ENCODE results near the gene GPR183. TPM values are rescaled to one million over a fixed set of nuclear protein-coding genes. Genes with fewer than 3 reads are reported as not detected.
A peak's percentile ranks its signal among the peaks of the same experiment; 100 is the strongest.

GPR183 gene
- total and polyA plus RNA-seq, 10 of the 15 experiments (the other 5 are each of a cell fraction or from before 2014, with no cell fraction given), result 134 to 669 (median 225) TPM

DNA sequence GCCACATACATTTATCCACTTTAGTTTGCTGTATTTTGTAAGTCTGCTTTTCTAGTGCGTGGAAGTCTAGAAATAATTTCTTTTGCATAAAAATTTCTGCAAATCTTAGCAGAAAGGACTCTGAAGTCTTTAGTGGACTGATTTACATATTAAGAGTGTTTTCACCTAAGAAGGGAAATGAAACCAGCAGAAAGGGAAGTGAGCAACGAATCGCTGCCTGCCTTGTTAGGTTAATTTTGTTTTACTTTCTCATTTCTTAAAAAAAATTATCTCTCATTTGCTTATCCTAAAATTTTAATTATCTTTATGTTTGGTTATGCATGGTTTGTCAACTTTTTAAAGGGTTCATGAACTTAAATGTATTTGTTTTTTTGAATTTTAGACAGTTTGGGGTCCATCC, 48.3 kb downstream of the GPR183 start (continued):
- TF ChIP-seq EP300 (IDR thresholded peaks at IDR 0.05; ENCODE audit: borderline replicate concordance in 1 of 2, control insufficient read depth in 1 of 2, low read depth in 2 of 2, low read length in 2 of 2) (peak; percentile 50 to 90; a peak in 3 of 4 replicates), PAX5 (IDR thresholded peaks at IDR 0.05; ENCODE audit: borderline replicate concordance, low read depth, low read length) (peak; percentile 76), MEF2A (IDR thresholded peaks at IDR 0.05; ENCODE audit: insufficient read depth, low read depth, low read length) (peak; percentile 82; the same call in 1 of the 2 replicates), CBFB (IDR thresholded peaks at IDR 0.05; ENCODE audit: low read depth) (0 out of 2 replicates have a peak, but pooled peaks have one; percentile 24), CTCF (IDR thresholded peaks at IDR 0.05 in 2 of 3, conservative IDR thresholded peaks at IDR 0.05 in 1 of 3; ENCODE audit: control insufficient read depth in 2 of 3, extremely low read depth in 1 of 3, insufficient read depth in 1 of 3, low read depth in 3 of 3, low read length in 3 of 3) (no peak), MTA3 (IDR thresholded peaks at IDR 0.05; ENCODE audit: borderline replicate concordance, low read length) (peak; percentile 34; the same call in 1 of the 2 replicates), TCF7 (IDR thresholded peaks at IDR 0.05; ENCODE audit: borderline replicate concordance) (peak; percentile 43; the same call in 1 of the 2 replicates), SKIL (IDR thresholded peaks at IDR 0.05; ENCODE audit: low read depth, poor library complexity, severe bottlenecking) (no peak), FOXM1 (IDR thresholded peaks at IDR 0.05; ENCODE audit: low read depth, low read length) (no peak), RAD21 (IDR thresholded peaks at IDR 0.05; ENCODE audit: insufficient read depth, low read depth, low read length) (no peak), IKZF2 (IDR thresholded peaks at IDR 0.05) (no peak), HDAC6 (IDR thresholded peaks at IDR 0.05; ENCODE audit: unreplicated experiment) (no peak), SREBF2 (IDR thresholded peaks at IDR 0.05; ENCODE audit: low read length) (no peak), NFYB (IDR thresholded peaks at IDR 0.05; ENCODE audit: insufficient read depth, low read depth, low read length) (0 out of 2 replicates have a peak, but pooled peaks have one; percentile 17)
- TF ChIP-seq, protein P1, sequence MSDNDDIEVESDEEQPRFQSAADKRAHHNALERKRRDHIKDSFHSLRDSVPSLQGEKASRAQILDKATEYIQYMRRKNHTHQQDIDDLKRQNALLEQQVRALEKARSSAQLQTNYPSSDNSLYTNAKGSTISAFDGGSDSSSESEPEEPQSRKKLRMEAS (IDR thresholded peaks at IDR 0.05; ENCODE audit: low read depth, low read length), result no peak
- TF ChIP-seq, protein P2, sequence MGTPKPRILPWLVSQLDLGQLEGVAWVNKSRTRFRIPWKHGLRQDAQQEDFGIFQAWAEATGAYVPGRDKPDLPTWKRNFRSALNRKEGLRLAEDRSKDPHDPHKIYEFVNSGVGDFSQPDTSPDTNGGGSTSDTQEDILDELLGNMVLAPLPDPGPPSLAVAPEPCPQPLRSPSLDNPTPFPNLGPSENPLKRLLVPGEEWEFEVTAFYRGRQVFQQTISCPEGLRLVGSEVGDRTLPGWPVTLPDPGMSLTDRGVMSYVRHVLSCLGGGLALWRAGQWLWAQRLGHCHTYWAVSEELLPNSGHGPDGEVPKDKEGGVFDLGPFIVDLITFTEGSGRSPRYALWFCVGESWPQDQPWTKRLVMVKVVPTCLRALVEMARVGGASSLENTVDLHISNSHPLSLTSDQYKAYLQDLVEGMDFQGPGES (IDR thresholded peaks at IDR 0.05), result no peak
- TF ChIP-seq, protein P3, sequence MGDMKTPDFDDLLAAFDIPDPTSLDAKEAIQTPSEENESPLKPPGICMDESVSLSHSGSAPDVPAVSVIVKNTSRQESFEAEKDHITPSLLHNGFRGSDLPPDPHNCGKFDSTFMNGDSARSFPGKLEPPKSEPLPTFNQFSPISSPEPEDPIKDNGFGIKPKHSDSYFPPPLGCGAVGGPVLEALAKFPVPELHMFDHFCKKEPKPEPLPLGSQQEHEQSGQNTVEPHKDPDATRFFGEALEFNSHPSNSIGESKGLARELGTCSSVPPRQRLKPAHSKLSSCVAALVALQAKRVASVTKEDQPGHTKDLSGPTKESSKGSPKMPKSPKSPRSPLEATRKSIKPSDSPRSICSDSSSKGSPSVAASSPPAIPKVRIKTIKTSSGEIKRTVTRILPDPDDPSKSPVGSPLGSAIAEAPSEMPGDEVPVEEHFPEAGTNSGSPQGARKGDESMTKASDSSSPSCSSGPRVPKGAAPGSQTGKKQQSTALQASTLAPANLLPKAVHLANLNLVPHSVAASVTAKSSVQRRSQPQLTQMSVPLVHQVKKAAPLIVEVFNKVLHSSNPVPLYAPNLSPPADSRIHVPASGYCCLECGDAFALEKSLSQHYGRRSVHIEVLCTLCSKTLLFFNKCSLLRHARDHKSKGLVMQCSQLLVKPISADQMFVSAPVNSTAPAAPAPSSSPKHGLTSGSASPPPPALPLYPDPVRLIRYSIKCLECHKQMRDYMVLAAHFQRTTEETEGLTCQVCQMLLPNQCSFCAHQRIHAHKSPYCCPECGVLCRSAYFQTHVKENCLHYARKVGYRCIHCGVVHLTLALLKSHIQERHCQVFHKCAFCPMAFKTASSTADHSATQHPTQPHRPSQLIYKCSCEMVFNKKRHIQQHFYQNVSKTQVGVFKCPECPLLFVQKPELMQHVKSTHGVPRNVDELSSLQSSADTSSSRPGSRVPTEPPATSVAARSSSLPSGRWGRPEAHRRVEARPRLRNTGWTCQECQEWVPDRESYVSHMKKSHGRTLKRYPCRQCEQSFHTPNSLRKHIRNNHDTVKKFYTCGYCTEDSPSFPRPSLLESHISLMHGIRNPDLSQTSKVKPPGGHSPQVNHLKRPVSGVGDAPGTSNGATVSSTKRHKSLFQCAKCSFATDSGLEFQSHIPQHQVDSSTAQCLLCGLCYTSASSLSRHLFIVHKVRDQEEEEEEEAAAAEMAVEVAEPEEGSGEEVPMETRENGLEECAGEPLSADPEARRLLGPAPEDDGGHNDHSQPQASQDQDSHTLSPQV (IDR thresholded peaks at IDR 0.05), result no peak

Measured in GM12878 (cell line).